OCI-LY7 (cell line): ENCODE data around the gene BNC1. TPM values are rescaled to one million over a fixed set of nuclear protein-coding genes. Genes with fewer than 3 reads are reported as not detected.

Experiments
- BruUV-seq: library from RNA; stranded (reverse); fragments of 400-500 nt; replicated peaks from 2 replicates; lab custom pipeline; 2021; lab: Mats Ljungman, UMichigan
- CTCF ChIA-PET: fragments of 300-600 bp; sonication (Branson Sonifier 250); formaldehyde crosslinking; loops from one replicate; lab custom pipeline; 2022; ENCODE audit warnings: antibody characterized with exemption; ENCODE audit not compliant: unreplicated experiment; lab: Charles Lee
- POLR2A ChIA-PET: fragments of 300-600 bp; sonication (Branson Sonifier 250); formaldehyde crosslinking; loops from one replicate; lab custom pipeline; 2022; ENCODE audit warnings: antibody characterized with exemption; lab: Charles Lee
- DNase-seq: peaks from one replicate; pipeline ENCODE4 v3.0.0-alpha.2; 2015; ENCODE audit warnings: low spot score
- H2AFZ ChIP-seq: fragments of 200-600 bp; sonication (generic), shearing (Covaris generic); 2 replicates; pipeline ENCODE4 v1.6.1; 2014; ENCODE audit warnings: mild to moderate bottlenecking, antibody characterized with exemption, low read length, moderate library complexity
- H3K27ac ChIP-seq: fragments of 200-600 bp; sonication (generic); 2 replicates; pipeline ENCODE4 v1.5.1; 2014; ENCODE audit warnings: mixed run types, low read depth, mild to moderate bottlenecking, moderate library complexity, low read length, inconsistent platforms; ENCODE audit not compliant: poor library complexity, severe bottlenecking
- H3K36me3 ChIP-seq: fragments of 200-600 bp; sonication (generic); 2 replicates; pipeline ENCODE4 v1.6.1; 2014; ENCODE audit warnings: mild to moderate bottlenecking, antibody characterized with exemption, low read length, moderate library complexity, mixed read lengths; ENCODE audit not compliant: insufficient read depth
- H3K4me1 ChIP-seq: fragments of 200-600 bp; sonication (generic); 2 replicates; pipeline ENCODE4 v1.5.1; 2014; ENCODE audit warnings: mild to moderate bottlenecking, low read length; ENCODE audit not compliant: insufficient read depth, poor library complexity, severe bottlenecking
- H3K4me2 ChIP-seq: fragments of 200-600 bp; sonication (generic); 2 replicates; pipeline ENCODE4 v1.6.1; 2014; ENCODE audit warnings: mild to moderate bottlenecking, low read length
- H3K4me3 ChIP-seq: fragments of 200-600 bp; sonication (generic); 2 replicates; pipeline ENCODE4 v1.5.1; 2014; ENCODE audit warnings: mild to moderate bottlenecking, low read depth, low read length; ENCODE audit not compliant: poor library complexity, severe bottlenecking
- H3K79me2 ChIP-seq: fragments of 200-600 bp; sonication (generic); 2 replicates; pipeline ENCODE4 v1.6.1; 2016; ENCODE audit warnings: low read depth, mild to moderate bottlenecking, low read length, moderate library complexity, mixed read lengths; ENCODE audit not compliant: insufficient read depth
- H3K9me2 ChIP-seq: fragments of 200-600 bp; sonication (generic); 2 replicates; pipeline ENCODE4 v1.6.1; 2016; ENCODE audit warnings: mild to moderate bottlenecking, low read length, mixed read lengths; ENCODE audit not compliant: insufficient read depth
- H3K9me3 ChIP-seq: fragments of 200-600 bp; sonication (generic); 2 replicates; pipeline ENCODE4 v1.6.1; 2014; ENCODE audit warnings: mild to moderate bottlenecking, mixed run types, low read length, mixed read lengths
- H4K20me1 ChIP-seq: fragments of 200-600 bp; sonication (generic); 2 replicates; pipeline ENCODE4 v1.6.1; 2014; ENCODE audit warnings: mild to moderate bottlenecking, antibody characterized with exemption, low read length, moderate library complexity, mixed read lengths; ENCODE audit not compliant: insufficient read depth
- EZH2phosphoT487 ChIP-seq: fragments of 200-600 bp; sonication (generic); IDR thresholded peaks from 2 replicates; pipeline ENCODE4 v1.6.1; 2018; ENCODE audit warnings: low read depth, borderline replicate concordance, mild to moderate bottlenecking, mixed run types, antibody characterized with exemption, low read length, moderate library complexity, mixed read lengths
- intact Hi-C: fragments of 100-400 bp; cut with micrococcal nuclease; formaldehyde crosslinking; loops from one replicate; pipeline ENCODE4 v1.10.0; 2022; ENCODE audit not compliant: unreplicated experiment
- total RNA-seq, 2 experiments: library from RNA; depleted of rRNA in 1 of 2; stranded (reverse); fragments of >200 nt in 1 of 2; shearing (Covaris generic) in 1 of 2; gene quantifications; 2 replicates each; pipeline ENCODE4 v1.2.3, GENCODE V29; 2014 to 2022
- TF ChIP-seq, protein P1 (sequence below): fragments of 200-600 bp; sonication (generic); conservative IDR thresholded peaks from 2 replicates; pipeline ENCODE4 v1.5.1; 2014; ENCODE audit warnings: mild to moderate bottlenecking, antibody characterized with exemption, low read length, moderate library complexity, mixed read lengths

Gene BNC1
- total RNA-seq, 2 experiments from 2014 or later: not detected

DNA sequence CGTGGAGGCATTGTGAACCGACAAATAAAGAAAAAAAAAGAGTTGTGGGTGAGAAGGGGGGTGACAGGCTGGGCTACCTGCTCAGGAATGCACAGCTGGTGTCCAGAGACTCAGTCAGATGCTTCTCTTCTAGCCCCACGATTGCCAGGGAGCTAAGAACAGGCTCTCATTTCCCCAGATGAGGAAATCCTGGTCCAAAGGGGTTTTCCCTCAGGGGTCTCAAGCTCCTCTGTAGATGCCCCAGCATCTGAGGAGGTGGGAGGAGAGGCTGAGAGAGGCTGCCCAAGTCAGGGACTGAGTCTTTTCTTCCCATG, 35.5 kb downstream of the BNC1 start:
- no peak overlapping the region for H3K27ac ChIP-seq
- H3K9me2 ChIP-seq: no peaks in the 10 kb centered on the region
- H3K4me1 ChIP-seq: no peaks in the 10 kb centered on the region
- DNase-seq: no peak
- no peak overlapping the region for H3K4me2 ChIP-seq
- CTCF ChIA-PET: interaction anchor here (1.1 kb wide), 1 partner anchor 187 kb away, joined by 4 read pairs; no protein-coding TSS in a partner anchor
- no TSS peak for BruUV-seq
- POLR2A ChIA-PET: no interaction called here
- no peak for TF ChIP-seq EZH2phosphoT487
- TF ChIP-seq, protein P1, sequence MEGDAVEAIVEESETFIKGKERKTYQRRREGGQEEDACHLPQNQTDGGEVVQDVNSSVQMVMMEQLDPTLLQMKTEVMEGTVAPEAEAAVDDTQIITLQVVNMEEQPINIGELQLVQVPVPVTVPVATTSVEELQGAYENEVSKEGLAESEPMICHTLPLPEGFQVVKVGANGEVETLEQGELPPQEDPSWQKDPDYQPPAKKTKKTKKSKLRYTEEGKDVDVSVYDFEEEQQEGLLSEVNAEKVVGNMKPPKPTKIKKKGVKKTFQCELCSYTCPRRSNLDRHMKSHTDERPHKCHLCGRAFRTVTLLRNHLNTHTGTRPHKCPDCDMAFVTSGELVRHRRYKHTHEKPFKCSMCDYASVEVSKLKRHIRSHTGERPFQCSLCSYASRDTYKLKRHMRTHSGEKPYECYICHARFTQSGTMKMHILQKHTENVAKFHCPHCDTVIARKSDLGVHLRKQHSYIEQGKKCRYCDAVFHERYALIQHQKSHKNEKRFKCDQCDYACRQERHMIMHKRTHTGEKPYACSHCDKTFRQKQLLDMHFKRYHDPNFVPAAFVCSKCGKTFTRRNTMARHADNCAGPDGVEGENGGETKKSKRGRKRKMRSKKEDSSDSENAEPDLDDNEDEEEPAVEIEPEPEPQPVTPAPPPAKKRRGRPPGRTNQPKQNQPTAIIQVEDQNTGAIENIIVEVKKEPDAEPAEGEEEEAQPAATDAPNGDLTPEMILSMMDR: no peak
- intact Hi-C loops: loop anchor here (2.0 kb wide), 2 partner anchors 132 to 188 kb away; no protein-coding TSS in a partner anchor
- no peaks in the 10 kb centered on the region for H3K36me3 ChIP-seq
- no peaks in the 10 kb centered on the region for H4K20me1 ChIP-seq
- no peak overlapping the region for H2AFZ ChIP-seq
- H3K9me3 ChIP-seq: no peaks in the 10 kb centered on the region
- no peaks in the 10 kb centered on the region for H3K79me2 ChIP-seq
- no peak overlapping the region for H3K4me3 ChIP-seq

DNA sequence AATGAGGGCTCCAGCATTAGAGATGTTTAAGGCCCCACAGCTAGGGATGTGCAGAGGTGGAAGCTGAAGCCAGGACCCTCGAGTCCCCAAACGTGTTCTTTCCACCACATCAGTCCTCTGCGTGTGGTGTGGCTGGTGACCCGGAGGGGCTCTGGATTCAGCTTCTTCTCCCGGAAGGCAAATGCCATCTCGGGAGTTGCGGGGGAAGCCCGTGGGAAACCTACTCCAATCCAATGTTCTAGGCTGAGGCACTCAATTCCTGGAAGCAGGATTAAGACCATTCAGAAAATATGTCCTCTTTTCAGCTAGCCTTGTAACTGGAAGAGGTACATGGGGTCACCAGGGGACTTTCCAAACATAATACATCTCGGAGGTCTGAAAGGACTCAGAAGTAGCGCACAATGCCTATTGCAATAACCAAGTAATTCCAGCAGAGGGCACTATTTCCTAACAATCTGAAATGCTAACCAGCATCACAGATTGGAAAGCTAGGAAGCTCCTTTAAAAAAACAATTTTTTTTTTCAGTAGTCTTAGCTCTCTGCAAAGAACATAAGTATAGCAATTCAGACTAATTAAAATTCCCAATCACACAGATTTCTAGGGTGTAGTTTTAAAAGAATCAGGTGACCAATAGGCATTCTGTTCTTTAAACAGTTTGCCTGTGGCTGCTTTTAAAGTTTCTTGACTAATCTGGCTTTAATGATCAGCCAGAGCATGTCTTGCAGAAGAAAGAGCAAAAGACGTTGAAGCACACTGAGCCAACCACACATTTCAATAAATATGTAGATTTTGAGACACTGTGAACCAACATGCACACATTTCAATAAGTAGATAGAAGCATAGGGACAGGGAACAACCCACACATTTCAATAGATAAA, 36.1 kb downstream of the BNC1 start:
- H3K9me3 ChIP-seq: no peaks in the 10 kb centered on the region
- no peaks in the 10 kb centered on the region for H3K9me2 ChIP-seq
- H3K79me2 ChIP-seq: no peaks in the 10 kb centered on the region
- DNase-seq: peak; percentile 65
- intact Hi-C loops: loop anchor here (1.0 to 2.0 kb wide), 3 partner anchors 132 to 311 kb away; no protein-coding TSS in a partner anchor
- no peak overlapping the region for H2AFZ ChIP-seq
- H3K27ac ChIP-seq: no peak overlapping the region
- H3K36me3 ChIP-seq: no peaks in the 10 kb centered on the region
- no peaks in the 10 kb centered on the region for H4K20me1 ChIP-seq
- BruUV-seq: no TSS peak
- H3K4me1 ChIP-seq: no peaks in the 10 kb centered on the region
- ChIA-PET POLR2A (interaction anchor here (0.6 kb wide), 1 partner anchor 11 kb away, joined by 4 read pairs; no protein-coding TSS in a partner anchor), CTCF (interaction anchor here (1.1 kb wide), 1 partner anchor 188 kb away, joined by 4 read pairs; no protein-coding TSS in a partner anchor)
- H3K4me3 ChIP-seq: no peak overlapping the region
- no peak overlapping the region for H3K4me2 ChIP-seq
- no peak for TF ChIP-seq EZH2phosphoT487
- TF ChIP-seq, protein P1: peak; percentile 95

DNA sequence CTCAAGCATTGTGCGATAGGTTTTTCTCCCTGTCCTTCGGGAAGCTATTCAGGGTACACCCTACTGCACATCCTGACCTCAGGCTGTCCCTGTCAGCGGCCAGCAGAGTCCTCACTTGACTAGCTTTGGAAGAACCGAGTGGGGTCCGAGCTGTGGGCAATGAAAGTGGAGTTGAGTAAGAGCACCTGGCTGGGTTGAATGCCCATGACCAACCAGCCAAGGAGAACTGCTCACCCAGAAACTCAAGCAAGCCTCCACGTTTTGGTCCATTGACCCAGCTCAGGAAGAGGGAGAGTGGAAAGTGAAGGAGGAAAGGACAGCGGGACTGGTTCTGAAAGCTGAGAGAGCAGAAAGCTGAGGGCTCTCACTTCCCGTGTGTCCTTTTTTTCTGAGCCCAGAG, 40.8 kb downstream of the BNC1 start:
- no peak for DNase-seq
- Histone ChIP-seq H4K20me1 (no peaks in the 10 kb centered on the region), H3K36me3 (no peaks in the 10 kb centered on the region), H2AFZ (no peak overlapping the region), H3K4me2 (no peak overlapping the region), H3K4me3 (no peak overlapping the region), H3K9me3 (peaks cover 6% of the 10 kb centered on the region; the same call in 1 of the 2 replicates), H3K27ac (no peak overlapping the region), H3K79me2 (no peaks in the 10 kb centered on the region), H3K9me2 (no peaks in the 10 kb centered on the region), H3K4me1 (no peaks in the 10 kb centered on the region)
- intact Hi-C loops: no loop called here
- TF ChIP-seq EZH2phosphoT487: no peak
- TF ChIP-seq, protein P1: no peak
- no TSS peak for BruUV-seq
- CTCF ChIA-PET: no interaction called here
- POLR2A ChIA-PET: interaction anchor here (0.7 kb wide), 1 partner anchor 319 kb away, joined by 3 read pairs; no protein-coding TSS in a partner anchor
